Measurements from ENCODE around the gene ZNF800.

ZNF800 gene

GRCh38 chr7:127390186-127390816 is 2.2 kb downstream of the ZNF800 start:
- no peak for DNase-seq

DNA sequence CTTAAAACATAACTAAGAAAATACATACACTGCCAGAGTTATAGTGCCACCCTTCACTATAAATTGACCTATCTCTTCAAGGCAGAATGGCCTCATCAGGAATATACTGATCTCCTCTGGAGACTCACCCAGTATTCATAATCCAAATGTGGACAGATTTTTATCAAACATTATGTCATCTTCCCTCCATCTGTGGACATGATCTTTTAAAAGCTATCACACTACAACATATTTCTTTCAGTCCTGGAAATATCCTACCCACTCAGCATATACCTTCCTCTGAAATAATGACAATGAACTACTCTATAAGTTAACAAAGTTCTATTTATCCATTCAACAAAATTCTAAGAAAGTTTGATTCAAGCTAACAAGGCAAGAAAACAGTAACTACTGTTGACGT is 3.2 kb downstream of the ZNF800 start:
- no peak for DNase-seq

- no peak for DNase-seq
These were observed 4.5 kb downstream of the ZNF800 start for GRCh38 chr7:127387974-127388373.

DNA sequence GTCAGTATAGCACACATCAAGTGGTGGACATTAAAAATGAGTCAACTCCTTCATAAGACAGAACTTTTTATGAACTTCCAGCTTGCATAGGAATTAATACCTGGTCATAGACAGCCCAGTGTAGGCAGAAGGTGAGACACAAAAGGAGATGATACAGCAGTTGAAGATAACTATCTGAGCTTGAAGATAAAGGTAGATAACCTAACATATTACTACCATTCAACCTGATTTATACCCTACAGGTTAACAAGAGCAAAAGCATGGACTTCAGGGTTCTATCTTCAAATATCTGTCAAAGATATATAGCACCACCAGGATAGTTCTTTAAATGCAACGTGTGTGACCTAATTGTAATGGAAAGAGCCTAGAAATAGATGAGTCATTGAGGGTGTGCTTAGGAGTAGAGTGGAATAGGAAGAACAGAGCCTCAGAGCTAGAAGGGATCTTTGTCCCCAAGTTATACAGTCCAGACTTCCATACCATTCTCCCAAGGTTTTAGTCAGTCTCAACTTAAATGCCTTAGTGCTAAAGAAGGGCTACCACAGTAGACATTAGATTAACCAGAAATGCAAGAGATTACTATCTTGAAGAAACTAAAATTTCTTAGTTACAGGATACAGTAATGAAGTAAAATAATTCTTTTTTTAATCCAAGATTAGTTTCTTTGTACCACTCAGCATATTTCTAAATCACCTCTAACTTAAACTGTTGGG is 9.2 kb downstream of the ZNF800 start:
- no peak for DNase-seq

- no peak for DNase-seq
These were observed 10.0 kb downstream of the ZNF800 start for GRCh38 chr7:127382301-127383085.

DNA sequence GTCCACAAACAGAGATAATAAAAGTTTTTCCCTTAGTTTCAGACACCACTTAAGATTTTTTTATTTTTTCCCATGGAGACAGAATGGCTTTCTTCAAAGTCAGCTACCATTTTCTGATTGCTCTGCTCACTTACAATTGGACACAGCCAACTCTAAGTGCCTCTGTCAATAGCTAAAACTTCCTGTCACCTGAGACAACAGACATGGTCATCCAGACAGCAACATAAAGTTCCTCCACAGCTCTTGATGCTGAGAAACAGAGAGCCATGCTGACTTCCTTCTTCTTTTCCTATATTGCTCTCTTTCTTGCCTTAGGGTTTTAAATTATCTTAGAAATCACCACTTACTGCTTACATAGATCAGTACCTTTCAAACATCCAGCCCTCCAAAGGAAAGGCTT is 12.0 kb downstream of the ZNF800 start:
- no peak for DNase-seq

DNA sequence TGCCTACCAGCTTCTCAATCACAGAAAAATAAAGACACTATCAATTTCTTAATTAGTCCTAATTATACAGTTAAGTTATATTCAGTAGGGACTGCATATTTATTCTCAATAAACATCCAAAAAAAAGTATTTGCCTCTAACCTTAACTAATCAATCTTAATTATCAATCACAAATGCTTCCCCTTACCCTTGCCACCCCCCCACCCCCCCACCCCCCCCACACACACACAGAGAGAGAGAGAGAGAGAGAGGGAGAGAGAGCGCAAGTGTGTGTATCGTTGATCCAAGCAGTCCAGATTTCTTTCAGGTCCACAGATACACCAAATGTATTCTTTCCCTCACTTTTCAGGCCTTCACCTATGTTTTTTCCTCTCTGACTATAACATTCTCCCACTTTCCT is 12.9 kb downstream of the ZNF800 start:
- no peak for DNase-seq

DNA sequence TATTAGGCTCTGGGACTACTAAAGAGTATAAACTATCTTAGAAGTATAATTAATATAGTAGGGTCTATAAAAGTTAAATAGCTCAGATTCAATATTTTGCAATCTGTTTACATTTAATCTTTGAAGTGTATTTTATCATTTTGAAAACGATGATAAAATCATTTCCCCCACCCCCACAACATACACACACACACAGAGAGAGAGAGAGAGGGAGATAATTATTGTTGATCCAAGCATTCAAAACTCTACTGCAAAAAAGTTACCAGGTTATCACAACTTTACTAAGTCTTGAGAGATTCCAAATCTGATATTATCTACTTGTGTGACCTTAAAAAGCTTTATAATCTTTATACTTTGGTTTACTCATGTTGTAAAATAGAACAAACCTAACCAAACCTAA is 14.0 kb downstream of the ZNF800 start:
- no peak for DNase-seq

- no peak for DNase-seq
These were observed 15.1 kb downstream of the ZNF800 start for GRCh38 chr7:127377425-127377824.

DNA sequence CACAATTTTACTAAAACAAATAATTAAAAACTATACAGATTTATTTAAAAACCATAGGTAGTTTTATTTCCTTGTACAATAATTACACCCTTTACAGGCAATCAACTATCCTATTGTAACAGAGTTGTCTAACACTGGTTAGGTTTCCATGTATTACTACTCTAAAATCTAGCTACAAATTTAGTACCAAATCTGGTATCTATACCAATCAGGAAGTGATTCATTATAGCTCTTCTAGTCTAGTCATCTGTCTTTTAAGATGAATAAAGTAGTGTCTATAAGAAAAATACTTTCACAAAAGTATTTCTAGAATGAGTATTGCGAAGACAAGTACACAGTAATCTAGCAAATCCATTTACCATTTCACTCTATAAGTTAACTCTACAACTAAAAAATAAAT is 16.9 kb downstream of the ZNF800 start:
- no peak for DNase-seq

- no peak for DNase-seq
These were observed 24.8 kb downstream of the ZNF800 start for GRCh38 chr7:127367679-127368078.

GRCh38 chr7:127366680-127367079 is 25.8 kb downstream of the ZNF800 start:
- no peak for DNase-seq

DNA sequence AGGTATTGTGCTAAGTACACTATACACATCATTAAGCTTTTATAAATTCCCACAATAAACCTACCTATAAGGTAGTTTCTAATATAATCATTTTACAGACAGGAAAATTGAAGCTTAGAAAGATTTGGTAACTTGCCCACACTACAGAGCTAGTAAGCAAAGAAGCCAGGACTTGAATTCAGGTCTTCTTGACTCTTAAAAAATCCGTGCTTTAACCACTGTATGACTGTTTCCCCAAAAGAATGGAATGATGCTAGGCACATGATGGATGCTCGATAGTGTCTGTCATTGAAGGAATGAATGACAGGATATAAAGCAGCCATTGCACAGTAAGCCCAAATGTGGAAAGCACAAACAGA is 26.6 kb downstream of the ZNF800 start:
- DNase-seq = no peak

DNA sequence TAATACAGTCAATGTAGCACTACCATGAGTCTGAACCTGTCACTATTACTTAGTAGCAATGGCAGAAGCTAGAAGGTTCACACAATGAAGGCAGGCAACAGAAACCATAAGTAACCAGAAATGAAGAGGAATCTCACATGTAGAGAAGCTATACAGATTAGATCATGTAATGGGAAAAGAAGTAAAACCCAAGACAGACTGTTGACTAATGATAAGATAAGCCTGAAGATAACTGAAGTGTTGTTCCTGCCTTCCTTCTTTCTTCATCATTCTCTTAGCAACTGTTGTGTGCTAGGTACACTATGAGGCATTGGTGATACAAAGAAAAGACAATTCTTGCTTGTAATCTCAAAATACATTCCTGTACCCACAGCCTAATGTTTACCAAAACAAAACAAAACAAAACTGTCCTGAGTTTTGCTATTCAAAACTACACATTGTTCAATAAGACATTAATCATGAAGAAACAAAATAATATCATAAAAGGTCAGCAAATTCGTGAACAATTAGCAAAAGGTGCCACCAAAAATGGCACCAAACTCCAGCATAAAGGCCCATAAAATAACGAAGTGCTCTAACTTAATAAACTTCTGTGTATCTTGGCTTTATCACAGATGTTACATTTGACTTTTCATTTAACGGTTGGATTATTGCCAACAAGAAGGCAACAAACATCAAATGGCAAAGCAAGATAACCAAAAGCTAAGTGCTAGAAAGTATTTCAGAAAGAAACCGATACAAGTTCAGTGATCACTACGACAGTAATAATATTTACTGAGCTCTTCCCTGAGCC is 27.1 kb downstream of the ZNF800 start:
- DNase-seq = no peak

DNA sequence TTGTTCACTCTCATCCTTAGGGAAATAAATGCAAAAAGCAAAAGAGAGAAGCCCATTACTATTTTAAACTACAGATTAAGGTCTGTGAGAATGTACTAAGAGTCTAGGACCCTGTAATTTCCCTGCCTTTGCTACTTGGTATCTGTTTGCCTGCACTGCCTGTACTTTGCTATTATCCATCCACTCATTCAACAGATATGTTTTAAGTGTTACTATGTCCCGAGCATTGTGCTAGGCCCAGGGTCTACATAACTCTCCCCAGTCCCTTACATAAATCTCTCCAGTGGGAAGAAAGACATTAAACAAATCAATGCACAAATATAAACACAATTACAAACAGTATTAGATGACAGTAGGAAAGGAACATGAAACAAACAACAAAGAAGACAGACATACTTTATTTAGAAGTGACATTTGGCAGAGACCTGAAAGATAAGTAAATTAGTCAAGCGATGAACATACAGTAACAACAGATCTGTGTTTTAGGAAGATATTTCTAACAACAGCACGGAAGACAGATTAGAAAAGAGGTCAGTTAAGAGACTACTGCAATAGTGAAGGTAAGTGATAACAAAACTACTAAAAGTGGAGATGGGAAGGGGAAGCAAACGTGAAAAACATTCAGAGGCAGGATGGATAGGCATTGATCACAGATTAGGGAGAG is 30.0 kb downstream of the ZNF800 start:
- no peak for DNase-seq

- no peak for DNase-seq
These were observed 30.8 kb downstream of the ZNF800 start for GRCh38 chr7:127361736-127362135.

- no peak for DNase-seq
These were observed 33.5 kb downstream of the ZNF800 start for GRCh38 chr7:127359011-127359410.

DNA sequence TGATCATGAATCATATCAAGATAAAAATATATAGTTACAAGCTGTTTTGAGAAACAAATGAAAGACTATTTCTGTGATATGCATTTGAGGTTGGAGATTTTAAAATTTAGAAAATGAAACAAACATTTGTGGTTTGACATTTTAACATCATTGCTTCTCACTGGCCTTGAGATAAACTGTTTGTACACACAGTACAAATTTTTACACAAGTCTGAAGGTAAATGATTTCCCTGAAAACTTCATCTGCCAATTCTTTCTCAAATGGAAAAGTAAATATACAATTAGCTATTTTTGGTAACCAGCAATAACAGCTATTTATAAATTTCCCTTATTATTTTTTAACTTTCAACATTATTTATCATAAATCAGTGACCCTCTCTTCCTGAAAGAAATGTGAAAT is 38.6 kb downstream of the ZNF800 start:
- no peak for DNase-seq

DNA sequence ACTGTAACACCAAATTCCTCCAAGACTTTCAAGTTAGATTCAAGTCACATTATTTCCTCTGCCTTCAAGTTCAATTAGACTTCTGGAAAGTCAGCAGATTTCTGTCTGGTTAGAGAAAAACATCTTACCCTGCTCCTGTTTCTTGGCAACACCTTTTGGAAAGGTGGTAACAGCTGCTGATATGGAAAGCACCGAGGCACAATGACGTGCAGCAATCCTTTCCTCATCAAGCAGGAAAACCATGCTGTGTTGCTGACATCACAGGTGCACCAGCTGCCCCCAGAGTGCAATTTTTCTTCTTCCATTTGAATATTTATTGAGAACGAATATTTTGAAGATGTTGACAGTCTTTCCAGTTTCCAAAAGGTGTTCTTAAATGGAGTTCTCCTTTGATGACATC is 41.9 kb downstream of the ZNF800 start:
- DNase-seq = no peak

DNA sequence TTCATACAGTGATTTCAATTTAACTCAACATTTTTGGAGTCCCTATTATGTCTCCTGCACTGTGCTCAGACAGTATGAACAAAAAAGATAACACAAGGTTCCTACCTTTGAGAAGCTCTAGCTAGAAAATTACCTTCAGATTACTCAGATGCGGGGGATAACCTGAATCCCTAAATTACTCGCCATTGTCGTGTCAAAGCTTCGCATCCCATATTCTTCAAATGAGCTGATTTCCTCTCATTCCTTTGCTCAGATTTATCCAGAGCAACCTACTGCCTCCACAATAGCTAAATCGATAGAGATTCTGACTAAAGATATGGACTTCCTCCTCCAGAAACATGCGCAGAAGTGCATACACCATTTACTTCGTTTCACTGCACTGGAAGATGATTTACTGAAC is 42.6 kb downstream of the ZNF800 start:
- no peak for DNase-seq

GRCh38 chr7:127348247-127348631 is 44.3 kb downstream of the ZNF800 start:
- no peak for DNase-seq

DNA sequence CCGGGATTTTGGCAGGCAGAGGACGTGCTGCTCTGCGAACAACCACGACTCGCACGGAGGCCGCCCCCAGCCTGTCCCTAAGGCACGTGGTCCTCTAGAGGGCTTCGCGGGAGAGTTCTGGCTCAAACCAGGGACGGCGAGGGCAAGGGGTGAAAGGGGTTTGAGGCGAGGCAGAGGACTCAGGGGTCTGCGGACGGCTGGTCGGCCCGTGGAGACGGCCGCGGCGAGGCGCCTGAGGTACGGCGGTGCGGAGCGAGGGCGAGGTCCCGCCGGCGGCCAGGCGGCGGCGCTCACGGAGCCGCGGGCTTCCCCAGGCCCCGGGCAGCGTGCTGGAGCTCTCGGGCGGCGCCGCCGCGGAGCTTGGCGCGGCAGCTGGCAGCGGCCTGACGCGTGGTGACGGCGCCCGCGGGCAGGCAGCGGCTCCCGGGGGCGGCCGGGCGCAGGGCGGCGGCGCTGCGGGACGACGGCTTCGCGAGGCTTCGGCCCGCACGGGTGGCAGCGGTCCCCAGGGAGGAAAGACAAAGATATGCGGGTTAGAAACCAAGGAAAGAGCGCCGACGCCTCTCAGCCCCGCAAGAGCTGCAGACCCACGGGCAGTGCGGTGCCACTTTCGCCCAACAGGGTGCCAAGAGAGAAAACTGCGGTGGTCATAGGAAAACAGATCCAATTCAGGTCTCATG is 44.8 kb downstream of the ZNF800 start:
- peak; percentile 38 for DNase-seq

All from NCI-H1694 treated with DMSO at 0.1 percent for 48 hours (cell line).